NCI-H146 treated with DMSO at 0.1 percent for 48 hours (cell line): ENCODE measurements around the gene FAM170B.

Source experiments
- DNase-seq: peaks from one replicate; lab custom pipeline; 2025; ENCODE audit not compliant: unreplicated experiment; lab: John Stamatoyannopoulos, UW

Gene FAM170B

GRCh38 chr10:49107111-49107886, 26.5 kb downstream of the FAM170B start:
- DNase-seq, result no peak

- no peak for DNase-seq
Measured at GRCh38 chr10:49106451-49106850, 27.4 kb downstream of the FAM170B start.

- DNase-seq, result no peak
Measured at GRCh38 chr10:49105076-49105475, 28.7 kb downstream of the FAM170B start.

GRCh38 chr10:49104323-49104722, 29.5 kb downstream of the FAM170B start:
- no peak for DNase-seq

- no peak for DNase-seq
Measured at GRCh38 chr10:49103761-49104160, 30.1 kb downstream of the FAM170B start.

- DNase-seq, result no peak
Measured at GRCh38 chr10:49099046-49099445, 34.8 kb downstream of the FAM170B start.

- no peak for DNase-seq
Measured at GRCh38 chr10:49096890-49097445, 36.9 kb downstream of the FAM170B start.

- no peak for DNase-seq
Measured at GRCh38 chr10:49094646-49095045, 39.2 kb downstream of the FAM170B start.

GRCh38 chr10:49093922-49094321, 39.9 kb downstream of the FAM170B start:
- DNase-seq, result no peak

GRCh38 chr10:49092477-49092876, 41.3 kb downstream of the FAM170B start:
- no peak for DNase-seq

GRCh38 chr10:49091450-49092210, 42.2 kb downstream of the FAM170B start:
- no peak for DNase-seq

- DNase-seq, result no peak
Measured at GRCh38 chr10:49090696-49091380, 43.0 kb downstream of the FAM170B start.

GRCh38 chr10:49090189-49090575, 43.6 kb downstream of the FAM170B start:
- no peak for DNase-seq

- no peak for DNase-seq
Measured at GRCh38 chr10:49089557-49090188, 44.1 kb downstream of the FAM170B start.

GRCh38 chr10:49089152-49089551, 44.7 kb downstream of the FAM170B start:
- DNase-seq, result no peak

GRCh38 chr10:49086889-49087288, 46.9 kb downstream of the FAM170B start:
- DNase-seq, result no peak

GRCh38 chr10:49083261-49083660, 50.6 kb downstream of the FAM170B start:
- DNase-seq, result no peak

GRCh38 chr10:49082766-49083165, 51.1 kb downstream of the FAM170B start:
- no peak for DNase-seq

GRCh38 chr10:49081547-49082275, 52.1 kb downstream of the FAM170B start:
- peak; percentile 28 for DNase-seq
